Glutamatergic neuron (in vitro differentiated cells): ENCODE data around the gene MYH6. TPM values are rescaled to one million over a fixed set of nuclear protein-coding genes. Genes with fewer than 3 reads are reported as not detected.

ENCODE experiments used
- DNase-seq: peaks from one replicate; pipeline ENCODE4 v3.0.0; 2022
- H3K27ac Mint-ChIP-seq: one replicate; pipeline ENCODE4 v1.8.0; 2020; ENCODE audit warnings: mild to moderate bottlenecking, mixed read lengths, inconsistent platforms; ENCODE audit not compliant: unreplicated experiment
- H3K27me3 Mint-ChIP-seq: one replicate; pipeline ENCODE4 v1.8.0; 2020; ENCODE audit warnings: mild to moderate bottlenecking, moderate library complexity, mixed read lengths, inconsistent platforms; ENCODE audit not compliant: unreplicated experiment
- H3K36me3 Mint-ChIP-seq: one replicate; pipeline ENCODE4 v1.8.0; 2020; ENCODE audit warnings: mild to moderate bottlenecking, mixed read lengths, inconsistent platforms; ENCODE audit not compliant: unreplicated experiment
- H3K4me1 Mint-ChIP-seq: one replicate; pipeline ENCODE4 v1.8.0; 2020; ENCODE audit warnings: mild to moderate bottlenecking, low read depth, mixed read lengths, inconsistent platforms; ENCODE audit not compliant: unreplicated experiment
- H3K4me3 Mint-ChIP-seq: one replicate; pipeline ENCODE4 v1.8.0; 2020; ENCODE audit warnings: mild to moderate bottlenecking, mixed read lengths, inconsistent platforms; ENCODE audit not compliant: unreplicated experiment
- H3K9me3 Mint-ChIP-seq: one replicate; pipeline ENCODE4 v1.8.0; 2020; ENCODE audit warnings: mild to moderate bottlenecking, moderate library complexity, mixed read lengths, inconsistent platforms; ENCODE audit not compliant: unreplicated experiment
- CTCF ChIP-seq: fragments of 200-600 bp; sonication (generic); IDR thresholded peaks from one replicate; pipeline ENCODE4 v1.5.0; 2021; ENCODE audit not compliant: partially characterized antibody, unreplicated experiment
- total RNA-seq: library from RNA; stranded (reverse); fragmentation: NEBNext Ultra II Directional; extraction: Animal tissue kit (Norgen Biotek cat#: 25700); gene quantifications from one replicate; pipeline ENCODE4 v1.2.1, GENCODE V29; 2021; ENCODE audit not compliant: unreplicated experiment

MYH6 gene
- total RNA-seq, 1 donor from 2014 or later, result not detected

- peak; percentile 61 for DNase-seq
- Mint-ChIP-seq H3K27me3 (no peaks in the 10 kb centered on the region), H3K36me3 (no peaks in the 10 kb centered on the region), H3K27ac (no peak overlapping the region), H3K4me1 (peaks cover 31% of the 10 kb centered on the region), H3K9me3 (peaks cover 3% of the 10 kb centered on the region), H3K4me3 (no peak overlapping the region)
- peak; percentile 77 for TF ChIP-seq CTCF
These were observed 28.5 kb downstream of the MYH6 start for GRCh38 chr14:23379366-23380196.

- H3K4me3 Mint-ChIP-seq, result no peak overlapping the region
- TF ChIP-seq CTCF, result no peak
These were observed 29.4 kb downstream of the MYH6 start for GRCh38 chr14:23378612-23379220.

GRCh38 chr14:23377573-23378563, 30.2 kb downstream of the MYH6 start:
- no peak for DNase-seq
- H3K4me3 Mint-ChIP-seq, result no peak overlapping the region
- H3K36me3 Mint-ChIP-seq, result no peaks in the 10 kb centered on the region
- H3K4me1 Mint-ChIP-seq, result peaks cover 31% of the 10 kb centered on the region
- TF ChIP-seq CTCF, result no peak
- H3K27ac Mint-ChIP-seq, result peak overlapping the region; percentile 2
- no peaks in the 10 kb centered on the region for H3K27me3 Mint-ChIP-seq
- H3K9me3 Mint-ChIP-seq, result peaks cover 3% of the 10 kb centered on the region

More at GRCh38 chr14:23378612-23379220, 29.4 kb downstream of the MYH6 start:
- peaks cover 3% of the 10 kb centered on the region for H3K9me3 Mint-ChIP-seq
- H3K27me3 Mint-ChIP-seq, result no peaks in the 10 kb centered on the region
- no peaks in the 10 kb centered on the region for H3K36me3 Mint-ChIP-seq
- peak overlapping the region; percentile 2 for H3K27ac Mint-ChIP-seq
- no peak for DNase-seq
- H3K4me1 Mint-ChIP-seq, result peaks cover 31% of the 10 kb centered on the region

GRCh38 chr14:23377198-23377550, 30.9 kb downstream of the MYH6 start:
- peaks cover 28% of the 10 kb centered on the region for H3K4me1 Mint-ChIP-seq
- H3K9me3 Mint-ChIP-seq, result peaks cover 3% of the 10 kb centered on the region
- no peaks in the 10 kb centered on the region for H3K36me3 Mint-ChIP-seq
- TF ChIP-seq CTCF, result no peak
- DNase-seq, result no peak
- H3K27ac Mint-ChIP-seq, result no peak overlapping the region
- peaks cover 1% of the 10 kb centered on the region for H3K27me3 Mint-ChIP-seq
- no peak overlapping the region for H3K4me3 Mint-ChIP-seq
